NCI-H2196 (cell line): ENCODE data around the gene RAP1GAP2.

Experiments
- DNase-seq: peaks from one replicate; lab custom pipeline; 2025; ENCODE audit not compliant: unreplicated experiment; lab: John Stamatoyannopoulos, UW

RAP1GAP2 gene

GRCh38 chr17:2940352-2940751, 144.1 kb downstream of the RAP1GAP2 start:
- no peak for DNase-seq

- DNase-seq, result no peak
Observed at GRCh38 chr17:2943981-2944380, 147.7 kb downstream of the RAP1GAP2 start.

GRCh38 chr17:2945299-2945698, 149.1 kb downstream of the RAP1GAP2 start:
- DNase-seq, result no peak

- DNase-seq, result no peak
Observed at GRCh38 chr17:2946144-2946543, 149.9 kb downstream of the RAP1GAP2 start.

- DNase-seq, result no peak
Observed at GRCh38 chr17:2947588-2947950, 151.3 kb downstream of the RAP1GAP2 start.

GRCh38 chr17:2947996-2948550, 151.8 kb downstream of the RAP1GAP2 start:
- DNase-seq, result no peak

GRCh38 chr17:2948721-2949468, 152.7 kb downstream of the RAP1GAP2 start:
- DNase-seq, result no peak

- no peak for DNase-seq
Observed at GRCh38 chr17:2949469-2950044, 153.3 kb downstream of the RAP1GAP2 start.

- no peak for DNase-seq
Observed at GRCh38 chr17:2950846-2951245, 154.6 kb downstream of the RAP1GAP2 start.

- DNase-seq, result no peak
Observed at GRCh38 chr17:2952174-2952845, 156.1 kb downstream of the RAP1GAP2 start.

- DNase-seq, result peak; percentile 17
Observed at GRCh38 chr17:2954898-2955445, 158.7 kb downstream of the RAP1GAP2 start.

- DNase-seq, result no peak
Observed at GRCh38 chr17:2955931-2956582, 159.8 kb downstream of the RAP1GAP2 start.

- no peak for DNase-seq
Observed at GRCh38 chr17:2957631-2958286, 161.5 kb downstream of the RAP1GAP2 start.

GRCh38 chr17:2958706-2959222, 162.5 kb downstream of the RAP1GAP2 start:
- no peak for DNase-seq

- no peak for DNase-seq
Observed at GRCh38 chr17:2959371-2960130, 163.3 kb downstream of the RAP1GAP2 start.

GRCh38 chr17:2961446-2961845, 165.2 kb downstream of the RAP1GAP2 start:
- DNase-seq, result no peak

- no peak for DNase-seq
Observed at GRCh38 chr17:2962236-2962635, 166.0 kb downstream of the RAP1GAP2 start.

- DNase-seq, result no peak
Observed at GRCh38 chr17:2962729-2963128, 166.5 kb downstream of the RAP1GAP2 start.

- DNase-seq, result no peak
Observed at GRCh38 chr17:2963332-2964027, 167.2 kb downstream of the RAP1GAP2 start.
